Measurements from ENCODE around the gene TEAD1.

TEAD1 gene

GRCh38 chr11:12927221-12927620, 253.0 kb downstream of the TEAD1 start:
- H3K4me3 ChIP-seq (ENCODE audit: low read length): no peak overlapping the region
- no peak for TF ChIP-seq ZNF274 (IDR thresholded peaks at IDR 0.05; ENCODE audit: low read depth, low read length)

DNA sequence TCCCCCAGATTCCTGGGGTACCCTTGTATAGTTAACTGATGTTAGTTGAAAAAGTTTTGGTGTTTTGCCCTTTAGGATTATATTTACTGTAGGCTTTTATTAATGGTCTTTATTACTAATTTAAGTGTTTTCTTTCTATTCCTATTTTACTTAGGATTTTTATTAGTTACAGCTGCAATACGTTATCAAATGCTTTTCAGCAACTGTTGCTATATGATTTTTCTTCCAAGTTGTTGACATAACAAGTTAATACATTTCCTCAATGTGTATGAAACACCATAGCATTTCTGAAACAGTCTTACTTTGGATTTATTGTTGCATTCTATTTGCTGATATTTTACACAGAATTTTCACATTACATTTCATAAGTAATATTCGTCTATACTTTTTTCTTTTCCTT, 253.7 kb downstream of the TEAD1 start:
- no peak overlapping the region for H3K4me3 ChIP-seq (ENCODE audit: low read length)
- TF ChIP-seq ZNF274 (IDR thresholded peaks at IDR 0.05; ENCODE audit: low read depth, low read length): no peak

DNA sequence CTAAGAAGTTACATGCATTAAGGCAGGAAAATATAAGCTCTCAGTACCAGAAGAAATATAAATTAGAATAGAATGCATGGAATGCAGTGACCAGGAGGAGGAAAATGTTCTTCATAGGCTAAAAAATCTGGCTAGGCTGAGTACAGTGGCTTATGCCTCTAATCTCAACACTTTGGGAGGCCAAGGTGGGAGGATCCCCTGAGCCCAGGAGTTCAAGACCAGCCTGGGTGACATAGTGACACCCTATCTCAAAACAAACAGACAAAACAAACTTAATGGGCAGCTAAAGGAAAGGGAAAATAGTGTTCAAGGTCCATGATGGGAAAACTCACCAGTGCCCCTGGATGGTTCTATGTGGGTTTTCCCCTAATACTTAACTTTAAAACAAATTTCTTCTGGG, 256.6 kb downstream of the TEAD1 start:
- TF ChIP-seq ZNF274 (IDR thresholded peaks at IDR 0.05; ENCODE audit: low read depth, low read length): no peak
- no peak overlapping the region for H3K4me3 ChIP-seq (ENCODE audit: low read length)

DNA sequence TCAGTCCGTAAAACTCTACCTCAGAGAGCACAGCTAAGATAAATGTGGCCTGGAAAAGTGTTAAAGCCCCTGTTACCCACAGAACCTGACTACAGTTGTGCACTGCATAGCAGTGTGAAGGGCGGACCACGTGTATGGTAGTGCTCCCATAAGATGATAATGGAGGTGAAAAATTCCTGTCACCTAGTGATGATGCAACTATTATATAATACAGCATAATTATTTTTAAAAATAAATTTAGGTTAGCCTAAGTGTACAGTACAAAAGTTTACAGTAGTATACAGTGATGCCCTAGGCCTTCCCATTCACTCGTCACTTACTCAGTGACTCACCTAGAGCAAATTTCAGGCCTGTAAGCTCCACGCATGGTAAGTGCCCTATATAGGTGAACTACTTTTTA, 258.3 kb downstream of the TEAD1 start:
- H3K4me3 ChIP-seq (ENCODE audit: low read length): no peak overlapping the region
- TF ChIP-seq ZNF274 (IDR thresholded peaks at IDR 0.05; ENCODE audit: low read depth, low read length): no peak

- TF ChIP-seq ZNF274 (IDR thresholded peaks at IDR 0.05; ENCODE audit: low read depth, low read length): no peak
- no peak overlapping the region for H3K4me3 ChIP-seq (ENCODE audit: low read length)
Observed at GRCh38 chr11:12936200-12936599, 262.0 kb downstream of the TEAD1 start.

DNA sequence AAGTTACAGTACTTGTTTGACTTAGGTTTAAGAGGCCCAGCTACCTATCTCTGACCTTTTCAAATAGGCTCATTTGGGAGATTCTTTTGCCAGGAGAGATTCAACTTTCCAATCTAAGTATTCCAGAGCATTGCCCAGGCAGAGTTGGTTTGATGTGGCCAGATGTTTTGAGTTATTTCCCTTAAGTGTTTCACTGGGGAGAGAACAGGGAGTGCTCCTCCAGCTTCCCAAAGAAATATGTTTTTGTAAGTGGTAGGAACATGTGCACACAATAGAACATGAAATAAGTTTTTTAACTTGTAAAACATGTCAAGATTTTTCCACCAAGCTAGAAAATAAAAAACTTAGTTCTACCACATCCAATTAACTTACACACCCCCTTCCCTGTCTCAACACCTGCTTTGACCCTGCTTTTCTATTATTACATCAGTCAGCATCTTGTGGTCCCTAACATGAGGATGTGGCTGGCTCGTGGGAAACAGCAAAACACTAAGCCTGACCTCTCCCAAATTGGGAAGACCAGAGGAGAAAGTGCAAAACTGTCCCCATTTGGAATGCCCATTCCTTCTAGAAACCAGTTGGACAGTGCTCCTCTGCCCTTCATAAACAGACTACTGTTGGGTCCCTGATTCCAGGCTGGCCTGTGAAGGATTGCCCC, 264.5 kb downstream of the TEAD1 start:
- TF ChIP-seq ZNF274 (IDR thresholded peaks at IDR 0.05; ENCODE audit: low read depth, low read length): no peak
- H3K4me3 ChIP-seq (ENCODE audit: low read length): no peak overlapping the region

DNA sequence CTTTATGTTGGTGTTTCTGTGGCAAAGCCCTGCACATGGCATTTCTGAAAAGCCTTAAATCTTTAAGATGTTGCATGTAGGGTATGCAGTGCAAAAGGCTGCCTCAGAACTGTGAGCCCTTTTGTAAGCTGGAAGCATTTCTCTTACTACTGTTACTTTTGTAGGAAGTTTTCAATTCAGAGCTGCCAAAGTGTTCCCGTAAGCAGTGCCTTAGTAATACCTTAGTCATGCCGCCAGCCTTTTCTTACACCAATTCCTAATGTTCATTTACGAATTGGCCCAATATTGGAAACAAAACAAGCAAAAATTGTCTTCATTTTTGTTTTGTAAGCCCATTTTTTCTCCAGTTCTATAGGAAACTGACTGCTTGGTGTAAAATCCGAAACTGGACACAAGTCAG, 267.4 kb downstream of the TEAD1 start:
- TF ChIP-seq ZNF274 (IDR thresholded peaks at IDR 0.05; ENCODE audit: low read depth, low read length): no peak
- no peak overlapping the region for H3K4me3 ChIP-seq (ENCODE audit: low read length)

DNA sequence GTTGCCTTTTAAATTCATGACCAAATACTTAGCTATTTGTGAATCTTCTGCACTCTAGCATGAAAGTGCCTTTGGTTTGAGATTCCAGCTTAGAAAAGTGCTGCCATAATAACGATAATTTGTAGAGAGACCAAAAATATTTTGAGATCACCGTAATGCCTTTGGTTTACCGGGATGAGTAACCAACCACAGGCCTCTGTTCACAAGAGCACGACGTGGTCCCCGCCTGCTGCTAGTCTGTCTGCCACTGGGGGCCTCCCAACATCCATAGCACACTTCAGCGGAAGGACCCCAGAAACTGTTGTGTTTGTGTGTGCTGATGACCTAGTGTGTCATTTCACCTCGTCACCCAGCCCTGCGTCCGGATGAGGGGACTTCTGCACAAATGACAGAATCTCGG, 267.9 kb downstream of the TEAD1 start:
- H3K4me3 ChIP-seq (ENCODE audit: low read length): no peak overlapping the region
- no peak for TF ChIP-seq ZNF274 (IDR thresholded peaks at IDR 0.05; ENCODE audit: low read depth, low read length)

DNA sequence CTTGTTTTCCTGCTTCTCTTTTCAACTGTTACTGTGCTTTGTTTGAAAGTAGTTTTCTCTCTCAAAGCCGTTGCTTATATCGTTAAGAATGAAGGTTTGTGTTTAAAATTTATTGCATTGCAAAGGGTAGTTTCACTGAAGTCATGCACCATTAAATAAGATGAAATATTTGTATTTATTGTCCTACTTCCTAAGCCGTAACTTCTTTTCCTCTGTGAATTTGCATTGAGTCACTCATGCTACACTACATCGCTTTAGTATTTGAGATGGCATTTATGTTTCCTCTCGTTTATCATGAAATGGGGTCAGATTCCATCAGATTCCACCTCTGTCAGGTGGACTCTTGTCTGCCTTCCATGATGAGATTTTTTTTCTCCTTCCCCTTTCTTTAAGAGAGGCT, 269.1 kb downstream of the TEAD1 start:
- H3K4me3 ChIP-seq (ENCODE audit: low read length): no peak overlapping the region
- no peak for TF ChIP-seq ZNF274 (IDR thresholded peaks at IDR 0.05; ENCODE audit: low read depth, low read length)

DNA sequence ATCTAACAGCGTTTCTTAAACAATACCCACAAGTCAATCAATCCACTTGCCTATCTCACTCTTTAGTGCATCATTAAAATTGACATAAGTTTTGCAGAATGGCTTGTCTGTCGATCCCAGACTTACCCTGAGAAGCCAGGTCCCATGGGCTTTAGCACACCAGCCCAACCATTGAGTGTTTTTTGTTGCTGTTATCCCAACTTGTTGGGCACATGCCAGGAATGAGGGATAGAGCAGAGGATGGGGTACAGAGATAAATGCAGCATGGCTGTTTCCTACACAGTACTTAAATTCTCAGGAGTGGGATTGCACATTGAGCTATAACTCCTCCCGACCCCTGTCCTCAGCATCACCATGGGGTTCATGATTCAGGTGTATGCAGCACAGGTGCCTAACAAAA, 270.7 kb downstream of the TEAD1 start:
- H3K4me3 ChIP-seq (ENCODE audit: low read length): no peak overlapping the region
- no peak for TF ChIP-seq ZNF274 (IDR thresholded peaks at IDR 0.05; ENCODE audit: low read depth, low read length)

DNA sequence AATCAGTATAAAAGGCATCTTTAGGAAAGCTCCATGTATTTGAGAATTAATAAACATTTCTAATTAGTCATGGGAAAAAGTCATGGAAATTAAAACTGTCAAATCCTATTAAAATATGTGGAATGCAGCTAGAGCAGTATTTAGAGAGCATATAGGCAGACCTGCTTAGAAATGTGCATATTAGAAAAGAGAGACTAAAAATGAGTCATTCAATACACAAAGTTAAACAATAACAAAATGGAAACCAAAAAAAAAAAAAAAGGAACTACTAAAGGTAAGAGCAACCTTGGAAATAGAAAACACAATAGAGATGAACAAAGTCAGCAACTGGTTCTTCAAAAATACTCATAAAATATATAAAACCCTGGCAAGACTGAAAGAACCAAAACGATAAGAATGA, 275.2 kb downstream of the TEAD1 start:
- no peak for TF ChIP-seq ZNF274 (IDR thresholded peaks at IDR 0.05; ENCODE audit: low read depth, low read length)
- H3K4me3 ChIP-seq (ENCODE audit: low read length): no peak overlapping the region

DNA sequence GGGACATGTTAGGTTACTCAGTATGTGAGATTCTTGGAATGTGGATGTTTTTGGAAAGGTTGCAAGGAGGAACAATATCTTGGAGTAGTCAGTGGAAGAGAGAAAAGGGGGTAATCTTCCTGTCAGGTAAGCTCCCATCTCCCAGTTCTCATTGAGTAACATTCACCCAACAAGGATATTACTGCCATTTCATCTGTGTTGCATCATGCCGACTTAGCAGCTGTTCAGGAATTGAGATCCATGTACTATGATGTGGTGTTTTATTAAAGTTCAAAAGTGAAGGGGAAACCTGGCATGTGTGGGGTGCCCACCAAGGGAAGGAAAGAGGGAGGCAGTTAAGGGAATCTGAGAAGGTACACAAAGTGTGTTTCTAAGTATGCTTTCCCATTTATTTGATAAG, 276.4 kb downstream of the TEAD1 start:
- TF ChIP-seq ZNF274 (IDR thresholded peaks at IDR 0.05; ENCODE audit: low read depth, low read length): no peak
- H3K4me3 ChIP-seq (ENCODE audit: low read length): no peak overlapping the region

DNA sequence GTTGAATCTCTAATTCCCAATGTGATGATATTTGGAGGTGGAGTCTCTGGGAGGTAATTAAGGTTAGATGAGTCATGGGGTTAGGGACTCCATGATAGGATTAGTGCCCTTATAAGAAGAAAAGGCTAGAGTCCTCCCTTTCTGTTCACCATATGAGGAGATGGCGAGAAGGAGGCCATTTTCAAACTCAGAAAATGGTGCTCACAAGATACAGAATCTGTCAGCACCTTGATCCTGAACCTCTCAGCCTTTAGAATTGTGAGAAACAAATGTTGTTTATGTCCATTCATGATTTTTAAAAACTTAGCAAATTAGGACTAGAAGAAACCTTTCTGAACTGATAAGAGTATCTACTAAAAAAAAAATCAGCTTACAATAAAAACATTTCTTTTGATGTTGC, 277.2 kb downstream of the TEAD1 start:
- no peak for TF ChIP-seq ZNF274 (IDR thresholded peaks at IDR 0.05; ENCODE audit: low read depth, low read length)
- no peak overlapping the region for H3K4me3 ChIP-seq (ENCODE audit: low read length)

DNA sequence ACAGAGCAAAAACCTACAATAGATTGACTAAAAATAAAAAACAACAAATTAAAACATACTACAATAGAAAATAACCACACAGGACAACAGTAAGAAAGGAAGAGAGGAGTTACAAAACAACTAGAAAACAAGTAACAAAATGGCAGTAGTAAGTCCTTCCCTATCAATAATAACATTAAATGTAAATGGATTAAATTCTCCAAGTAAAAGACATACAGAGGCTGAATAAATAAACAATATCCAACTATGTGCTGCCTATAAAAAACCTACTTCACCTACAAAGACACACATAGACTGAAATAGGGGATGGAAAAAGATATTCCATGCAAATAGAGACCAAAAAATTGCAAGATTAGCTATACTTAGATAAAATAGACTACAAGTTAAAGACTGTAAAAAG, 277.9 kb downstream of the TEAD1 start:
- TF ChIP-seq ZNF274 (IDR thresholded peaks at IDR 0.05; ENCODE audit: low read depth, low read length): no peak
- H3K4me3 ChIP-seq (ENCODE audit: low read length): no peak overlapping the region

DNA sequence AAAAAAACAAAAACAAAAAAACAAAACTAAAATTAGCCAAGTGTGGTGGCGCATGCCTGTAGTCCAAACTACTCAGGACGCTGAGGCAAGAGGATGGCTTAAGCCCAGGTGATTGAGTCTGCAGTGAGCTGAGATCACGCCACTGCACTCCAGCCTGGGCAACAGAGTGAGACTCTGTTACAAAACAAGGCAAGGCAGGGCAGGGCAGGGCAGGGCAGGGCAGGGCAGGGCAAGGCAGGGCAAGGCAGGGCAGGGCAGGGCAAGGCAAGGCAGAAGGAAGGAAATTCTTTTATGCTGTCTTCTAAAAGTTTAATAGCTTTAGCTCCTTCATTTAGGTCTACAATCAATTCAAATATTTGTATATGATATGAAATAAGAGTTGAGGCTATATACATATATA, 284.8 kb downstream of the TEAD1 start:
- TF ChIP-seq ZNF274 (IDR thresholded peaks at IDR 0.05; ENCODE audit: low read depth, low read length): no peak
- H3K4me3 ChIP-seq (ENCODE audit: low read length): no peak overlapping the region

DNA sequence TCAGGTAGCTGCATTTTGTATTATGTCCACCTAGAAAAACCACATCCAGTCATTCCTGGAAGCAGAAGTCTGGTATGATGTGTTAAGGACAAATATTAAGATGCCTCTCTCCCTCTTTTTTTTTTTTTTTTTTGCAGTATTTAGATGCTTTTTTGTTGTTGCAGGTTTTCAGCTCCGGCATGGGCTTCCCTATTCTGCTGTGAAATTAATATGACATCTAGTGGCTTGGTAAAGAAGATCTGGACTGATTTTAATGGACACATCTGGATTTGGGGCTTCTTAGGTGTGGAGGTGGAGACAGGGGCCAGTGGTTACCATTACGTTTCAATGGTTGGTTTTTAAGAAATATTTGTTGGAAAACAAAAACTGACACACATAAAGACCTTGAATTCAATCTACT, 287.4 kb downstream of the TEAD1 start:
- H3K4me3 ChIP-seq (ENCODE audit: low read length): no peak overlapping the region
- TF ChIP-seq ZNF274 (IDR thresholded peaks at IDR 0.05; ENCODE audit: low read depth, low read length): no peak
